K562 (cell line): ENCODE measurements around the gene EEF2K. TPM values are rescaled to one million over a fixed set of nuclear protein-coding genes. Genes with fewer than 3 reads are reported as not detected.
A peak's percentile ranks its signal among the peaks of the same experiment; 100 is the strongest.

Experiments used
- AFF4 ChIP-seq: sonication (generic); formaldehyde crosslinking; IDR thresholded peaks from 2 replicates; pipeline ENCODE4 v1.8.0; 2023; ENCODE audit warnings: mild to moderate bottlenecking, missing genetic modification reagents
- ARHGAP35 ChIP-seq: fragments of 450-650 bp; IDR thresholded peaks from 2 replicates; pipeline ENCODE4 v1.6.1; 2018; ENCODE audit not compliant: partially characterized antibody
- CSDE1 ChIP-seq, 2 experiments: fragments of 450-650 bp; IDR thresholded peaks; 2 replicates each; pipeline ENCODE4 v1.6.1; 2016; ENCODE audit warnings: mild to moderate bottlenecking in 1 of 2
- CTBP1 ChIP-seq: fragments of 450-650 bp; IDR thresholded peaks from 2 replicates; pipeline ENCODE4 v1.6.1; 2016; ENCODE audit warnings: borderline replicate concordance
- FOS ChIP-seq: IDR thresholded peaks from 3 replicates; pipeline ENCODE4 v1.6.1; 2011; ENCODE audit not compliant: insufficient read length; ENCODE audit errors: extremely low read depth
- HDAC8 ChIP-seq: fragments of 450-650 bp; IDR thresholded peaks from 2 replicates; pipeline ENCODE4 v1.6.1; 2016; ENCODE audit warnings: mild to moderate bottlenecking, missing genetic modification characterization, moderate library complexity, missing compliant biosample characterization
- MAFG ChIP-seq: fragments of 450-650 bp; conservative IDR thresholded peaks from 2 replicates; pipeline ENCODE4 v1.6.1; 2016; ENCODE audit warnings: missing genetic modification characterization, missing compliant biosample characterization
- MEIS2 ChIP-seq: fragments of 450-650 bp; IDR thresholded peaks from 2 replicates; pipeline ENCODE4 v1.6.1; 2014; ENCODE audit warnings: mild to moderate bottlenecking; ENCODE audit not compliant: partially characterized antibody
- NCOA2 ChIP-seq, 2 experiments: fragments of 450-650 bp; IDR thresholded peaks; 2 replicates each; pipeline ENCODE4 v1.6.1; 2018; ENCODE audit warnings: mild to moderate bottlenecking in 2 of 2, moderate library complexity in 1 of 2; ENCODE audit not compliant: partially characterized antibody in 2 of 2
- PML ChIP-seq: IDR thresholded peaks from 2 replicates; pipeline ENCODE4 v1.6.1; 2012; ENCODE audit warnings: low read length, inconsistent platforms
- PPARD ChIP-seq: fragments of 250-450 bp; sonication (Bioruptor Pico); IDR thresholded peaks from 2 replicates; pipeline ENCODE4 v1.8.0; 2022; ENCODE audit warnings: inconsistent platforms, mild to moderate bottlenecking, moderate library complexity
- SMARCA5 ChIP-seq: fragments of 450-650 bp; IDR thresholded peaks from 2 replicates; pipeline ENCODE4 v1.6.1; 2016
- ZNF311 ChIP-seq: fragments of 250-450 bp; sonication (Bioruptor Pico); IDR thresholded peaks from 2 replicates; pipeline ENCODE4 v1.4.0; 2020; ENCODE audit warnings: mild to moderate bottlenecking, moderate library complexity
- ZNF318 ChIP-seq, 2 experiments: fragments of 450-650 bp; IDR thresholded peaks; 2 replicates each; pipeline ENCODE4 v1.6.1; 2016; ENCODE audit warnings: mild to moderate bottlenecking in 2 of 2, borderline replicate concordance in 1 of 2, low read depth in 1 of 2, moderate library complexity in 1 of 2
- ZNF511 ChIP-seq: sonication (generic); formaldehyde crosslinking; IDR thresholded peaks from 2 replicates; pipeline ENCODE4 v1.8.0; 2022; ENCODE audit warnings: mild to moderate bottlenecking, missing genetic modification reagents
- polyA plus RNA-seq, 8 experiments: library from polyadenylated mRNA; depleted of rRNA in 4 of 8; stranded (reverse) in 5 of 8; unstranded in 3 of 8; fragments of >200 nt; fragmentation: Nextera tagmentation in 2 of 8; fragmentation: Illumina TruSeq in 1 of 8; extraction: Ambion mirVana in 2 of 8; extraction: Trizol in 1 of 8; gene quantifications; 2 replicates each; pipeline versions ENCODE4 v1.2.1 to v1.2.3, GENCODE V29; 2011 to 2014; ENCODE audit warnings: inconsistent platforms in 1 of 8, missing spikeins in 1 of 8
- total RNA-seq, 7 experiments: library from RNA; depleted of rRNA in 6 of 7; stranded (reverse); fragments of >200 nt in 6 of 7; fragmentation: Illumina TruSeq in 2 of 7; extraction: Trizol in 2 of 7; gene quantifications; 2 replicates each; pipeline versions ENCODE4 v1.2.1 to v1.2.3, GENCODE V29; 2011 to 2021; ENCODE audit warnings: low replicate concordance in 1 of 7

The EEF2K gene
- total and polyA plus RNA-seq, 9 of the 15 experiments (the other 6 are each of a cell fraction or from before 2014, with no cell fraction given), result 3.0 to 35.2 (median 12.2) TPM

GRCh38 chr16:22190776-22191531 is 15.1 kb upstream of the EEF2K start (continued):
- no peak for TF ChIP-seq ZNF318 (IDR thresholded peaks at IDR 0.05; ENCODE audit: borderline replicate concordance in 1 of 2, low read depth in 1 of 2)
- no peak for TF ChIP-seq AFF4 (CRISPR knock-in tag)
- peak; percentile 70; the same call in 1 of the 2 replicates for TF ChIP-seq SMARCA5
- no peak for TF ChIP-seq MAFG (tag)
- TF ChIP-seq FOS, result no peak
- peak; percentile 2 for TF ChIP-seq MEIS2
- TF ChIP-seq ARHGAP35, result no peak
- no peak for TF ChIP-seq HDAC8
- TF ChIP-seq NCOA2 (IDR thresholded peaks at IDR 0.05; ENCODE audit: partially characterized antibody in 2 of 2), result no peak
- TF ChIP-seq PPARD (CRISPR knock-in tag), result no peak
- TF ChIP-seq ZNF511 (CRISPR knock-in tag), result no peak
- peak; percentile 16; the same call in 1 of the 2 replicates for TF ChIP-seq CTBP1
- TF ChIP-seq PML, result peak; percentile 73; the same call in 1 of the 2 replicates
- no peak for TF ChIP-seq ZNF311 (CRISPR knock-in tag)
- no peak for TF ChIP-seq CSDE1 (IDR thresholded peaks at IDR 0.05)
